ENCODE measurements around the gene SLCO2B1.

The SLCO2B1 gene

DNA sequence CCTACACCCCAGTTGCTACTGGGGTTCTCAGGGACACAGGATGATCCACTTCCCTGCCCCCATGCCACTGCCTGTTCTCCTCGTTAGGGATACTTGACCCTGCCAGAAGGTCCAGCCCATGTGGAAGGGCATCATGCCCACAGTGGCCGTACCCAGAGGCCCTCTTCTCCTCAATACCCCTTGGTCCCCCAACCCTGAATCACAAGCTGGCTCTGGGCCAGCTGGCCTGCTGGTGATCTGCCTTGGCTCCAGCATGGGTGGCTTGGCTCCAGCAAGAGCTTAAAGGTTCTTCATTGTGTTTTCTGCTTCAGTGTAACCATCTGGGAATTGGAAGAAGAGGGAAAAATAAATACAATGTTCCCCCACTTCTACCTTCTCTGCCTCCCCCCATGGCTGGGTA, 78.6 kb downstream of the SLCO2B1 start:
- no peak for DNase-seq

DNA sequence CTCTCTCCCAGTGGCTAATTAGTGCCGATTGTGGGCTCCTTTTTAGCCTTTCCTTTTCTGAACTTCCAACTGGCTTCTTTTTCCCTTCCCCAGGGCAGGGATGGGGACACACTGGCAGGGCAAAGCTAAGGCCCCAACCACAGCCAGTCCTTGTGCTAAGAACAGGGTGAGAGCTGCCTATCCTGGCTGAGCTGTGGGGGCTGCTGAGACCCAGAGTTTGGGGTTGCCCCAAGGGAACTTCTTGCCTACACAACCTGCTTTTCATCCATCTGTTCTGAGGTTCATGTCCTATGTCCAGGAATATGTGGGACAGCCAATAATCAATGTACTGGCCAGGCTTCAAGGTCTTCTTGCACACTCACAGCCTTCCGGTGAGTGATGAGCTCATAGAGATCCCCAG, 79.7 kb downstream of the SLCO2B1 start:
- no peak for DNase-seq

- DNase-seq = no peak
Measured at GRCh38 chr11:75233754-75234172, 82.9 kb downstream of the SLCO2B1 start.

GRCh38 chr11:75236062-75236461, 85.2 kb downstream of the SLCO2B1 start:
- no peak for DNase-seq

DNA sequence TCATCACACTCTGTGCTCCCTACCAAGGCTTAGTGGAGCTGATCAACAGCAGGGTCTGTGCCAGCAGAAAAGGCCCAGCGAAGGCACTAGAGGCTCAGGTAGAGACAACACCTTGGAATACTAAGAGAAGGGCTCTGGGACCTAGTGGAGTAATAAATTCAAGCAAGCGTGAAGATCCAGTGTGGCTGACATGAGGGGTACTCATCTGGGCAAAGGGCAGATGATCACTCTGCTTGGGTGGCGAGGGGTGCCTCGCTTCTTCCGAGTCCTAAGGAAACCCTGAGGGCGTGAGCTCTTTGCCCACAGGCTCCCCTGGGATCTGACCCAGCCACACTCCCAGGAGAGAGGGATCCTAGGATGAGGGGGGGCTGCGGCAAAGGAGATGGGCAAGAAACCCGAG, 86.1 kb downstream of the SLCO2B1 start:
- no peak for DNase-seq

DNA sequence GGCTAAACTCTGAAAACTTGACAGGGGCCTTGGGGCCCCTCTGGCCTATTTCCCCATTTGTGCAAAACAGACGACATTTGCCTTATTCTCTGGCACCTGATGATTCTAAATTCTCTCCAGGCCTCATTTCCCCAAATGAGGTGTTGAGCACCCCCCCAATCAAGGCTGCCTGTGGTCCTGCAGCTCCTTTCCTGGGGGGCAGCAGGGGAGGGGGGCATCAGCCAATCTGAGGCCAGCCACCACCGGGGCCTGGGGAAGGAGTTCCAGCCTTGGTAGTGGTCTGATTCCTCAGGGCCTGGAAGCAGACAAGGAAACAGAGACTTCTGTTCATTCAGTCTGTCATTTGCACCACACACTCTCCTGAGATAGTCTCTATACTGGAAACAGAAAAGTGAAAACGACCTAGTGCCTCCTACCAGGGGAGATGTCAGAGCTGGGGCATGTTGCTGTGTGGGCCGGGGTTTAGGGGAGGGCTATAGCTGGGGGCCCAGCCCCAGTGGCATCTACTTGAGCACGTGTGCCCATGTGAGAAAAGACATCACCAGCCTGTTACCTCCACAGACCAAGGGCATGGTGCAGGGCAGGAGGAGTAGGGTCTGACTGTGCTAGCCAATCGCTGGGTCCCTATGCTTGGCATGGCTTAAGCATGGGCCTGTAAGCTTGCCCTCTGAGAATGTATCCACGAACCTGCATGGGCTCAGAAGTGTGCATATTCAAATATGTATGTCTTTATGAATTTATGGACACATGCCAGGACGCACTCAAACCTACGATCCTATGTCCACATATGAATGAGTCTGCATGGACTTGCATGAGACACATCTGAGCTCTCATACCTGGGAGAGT, 87.9 kb downstream of the SLCO2B1 start:
- DNase-seq = no peak

GRCh38 chr11:75239531-75240290, 88.8 kb downstream of the SLCO2B1 start:
- DNase-seq = no peak

DNA sequence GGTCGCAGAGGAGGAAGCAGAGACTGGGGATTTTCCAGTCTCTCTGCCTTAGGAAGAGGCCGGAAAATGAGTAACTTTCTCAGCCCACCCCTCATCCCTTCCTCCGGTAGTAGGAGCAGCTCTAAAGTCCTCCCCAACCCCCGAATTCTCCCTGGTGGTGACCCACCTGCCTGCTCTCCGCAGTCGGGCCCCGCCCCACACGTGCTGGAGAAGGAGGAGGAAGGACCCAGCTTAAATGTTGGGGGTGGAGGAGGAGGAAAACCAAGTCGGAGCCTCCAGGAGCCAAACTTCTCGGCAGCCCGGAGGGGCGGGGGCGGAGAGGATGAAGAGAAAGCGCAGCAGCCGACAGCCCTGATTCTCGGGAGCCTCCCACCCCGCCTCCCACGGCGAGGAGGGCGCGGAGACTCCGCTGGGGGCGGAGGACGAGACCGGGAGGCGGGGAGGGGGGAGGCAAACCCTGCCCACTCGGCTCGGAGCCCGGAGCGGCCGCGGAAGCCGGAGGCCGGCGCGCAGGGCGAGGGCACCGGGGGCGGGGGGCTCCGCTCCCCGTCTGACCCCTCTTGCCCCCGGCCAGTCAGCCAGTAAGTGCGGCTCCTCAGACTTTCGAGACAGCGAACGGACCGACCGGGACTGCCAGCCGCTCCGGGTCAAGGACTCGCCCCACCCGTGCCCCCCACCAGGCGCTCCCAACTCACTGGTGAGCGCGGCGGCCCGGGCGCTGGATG, 89.6 kb downstream of the SLCO2B1 start, which contains the start of gene TPBGL:
TPBGL (plus strand) TSS at position 464 of the 725 bp plus-strand sequence. CDS start 276 bp downstream, outside the sequence.
- peak; percentile 39 for DNase-seq

GRCh38 chr11:75241036-75241905, 90.4 kb downstream of the SLCO2B1 start:
- DNase-seq = peak; percentile 71

DNA sequence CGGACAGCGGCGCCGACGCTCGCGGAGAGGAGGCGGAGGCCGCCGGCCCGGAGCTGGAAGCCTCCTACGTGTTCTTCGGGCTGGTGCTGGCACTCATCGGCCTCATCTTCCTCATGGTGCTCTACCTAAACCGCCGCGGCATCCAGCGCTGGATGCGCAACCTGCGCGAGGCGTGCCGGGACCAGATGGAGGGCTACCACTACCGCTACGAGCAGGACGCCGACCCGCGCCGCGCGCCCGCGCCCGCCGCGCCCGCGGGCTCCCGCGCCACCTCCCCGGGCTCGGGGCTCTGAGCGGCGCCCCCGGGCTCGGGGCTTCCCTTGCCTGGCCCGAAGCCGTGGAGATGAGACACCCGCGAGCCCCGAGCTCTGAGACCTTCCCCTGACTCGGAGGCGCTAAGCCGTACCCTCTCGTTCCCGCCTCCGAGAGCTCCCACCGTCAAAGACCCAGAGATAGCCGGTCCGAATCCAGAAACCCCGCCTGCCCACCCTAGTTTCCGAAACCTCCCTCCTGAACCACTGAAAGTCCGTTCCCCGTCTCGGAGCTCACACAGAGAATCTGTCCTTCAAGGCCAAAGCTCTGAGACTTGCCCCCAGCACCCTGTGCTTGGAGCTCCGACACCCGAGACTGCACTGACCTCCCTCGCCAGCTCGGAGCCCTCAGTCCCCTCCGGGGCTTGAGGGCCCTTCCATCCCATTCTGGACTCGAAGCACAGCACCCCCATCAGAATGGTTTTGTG, 91.2 kb downstream of the SLCO2B1 start:
- DNase-seq = no peak

- DNase-seq = no peak
Measured at GRCh38 chr11:75242722-75243600, 92.1 kb downstream of the SLCO2B1 start.

DNA sequence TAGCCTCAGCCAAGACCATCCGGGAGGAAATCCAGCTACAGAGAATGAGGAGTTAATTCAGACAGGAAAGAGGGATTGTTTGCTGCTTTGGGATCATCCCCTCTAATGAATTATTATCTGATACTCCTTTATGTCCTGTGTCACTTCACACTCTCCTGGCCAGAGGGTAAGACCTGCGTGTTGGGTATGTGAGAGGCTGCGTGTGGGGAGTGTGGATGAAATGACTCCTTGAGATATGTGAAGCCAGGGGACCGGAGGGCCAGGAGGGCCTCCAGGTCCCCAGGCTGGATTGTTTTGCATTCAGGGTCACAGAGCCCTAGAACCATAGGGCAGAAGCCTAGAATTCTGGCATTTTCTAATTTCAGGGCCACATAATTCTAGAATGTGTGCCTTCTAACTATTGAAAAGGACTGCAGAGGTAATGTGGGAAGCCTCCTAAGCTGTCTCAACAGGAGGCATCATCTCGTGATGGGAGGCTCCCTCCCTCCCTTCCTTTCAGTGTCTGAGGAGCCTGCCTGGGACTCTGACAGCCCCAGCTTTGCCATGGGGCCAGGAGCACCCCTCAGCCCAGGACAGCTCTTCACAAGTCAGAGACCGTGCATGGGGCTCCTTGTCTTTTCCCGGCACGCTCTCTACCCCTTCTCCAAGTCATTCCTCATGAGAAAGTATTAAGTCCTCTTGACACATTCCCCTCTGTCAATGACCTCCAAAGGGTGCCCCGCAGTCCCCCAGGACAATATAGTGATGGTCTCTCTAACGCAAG, 93.3 kb downstream of the SLCO2B1 start:
- DNase-seq = no peak

- no peak for DNase-seq
Measured at GRCh38 chr11:75245356-75246005, 94.6 kb downstream of the SLCO2B1 start.

DNA sequence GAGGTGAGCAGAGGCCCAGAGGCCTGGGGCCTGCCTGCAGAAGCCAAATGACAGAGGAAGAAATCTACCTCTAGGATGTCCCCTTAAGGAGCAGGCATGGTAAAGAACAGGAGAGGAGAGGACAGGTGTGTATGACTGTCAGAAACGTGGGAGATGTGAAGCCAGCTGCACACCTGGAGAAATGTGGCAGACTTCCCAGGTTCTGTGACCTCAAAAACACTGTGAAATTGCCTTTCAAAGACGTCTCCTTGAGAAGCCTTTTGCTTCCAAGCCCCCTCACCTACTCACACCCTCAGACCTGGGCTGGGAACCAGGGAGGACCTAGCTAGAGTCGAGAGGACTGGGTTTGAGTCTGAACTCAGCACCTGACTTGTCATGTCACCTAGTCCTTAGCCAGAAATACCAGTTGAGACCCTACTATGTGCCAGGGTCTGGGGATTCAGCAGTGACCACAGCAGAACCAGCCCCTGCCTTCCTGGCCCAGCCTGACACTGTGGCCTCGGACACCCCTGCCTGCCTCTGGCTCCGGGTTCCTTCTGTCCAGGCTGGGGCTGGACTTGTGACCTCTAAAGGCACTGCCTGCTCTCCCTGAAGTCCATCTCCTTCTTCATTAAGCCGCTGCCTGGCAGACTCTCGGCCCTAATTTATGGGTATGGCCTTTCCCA, 95.2 kb downstream of the SLCO2B1 start:
- no peak for DNase-seq

DNA sequence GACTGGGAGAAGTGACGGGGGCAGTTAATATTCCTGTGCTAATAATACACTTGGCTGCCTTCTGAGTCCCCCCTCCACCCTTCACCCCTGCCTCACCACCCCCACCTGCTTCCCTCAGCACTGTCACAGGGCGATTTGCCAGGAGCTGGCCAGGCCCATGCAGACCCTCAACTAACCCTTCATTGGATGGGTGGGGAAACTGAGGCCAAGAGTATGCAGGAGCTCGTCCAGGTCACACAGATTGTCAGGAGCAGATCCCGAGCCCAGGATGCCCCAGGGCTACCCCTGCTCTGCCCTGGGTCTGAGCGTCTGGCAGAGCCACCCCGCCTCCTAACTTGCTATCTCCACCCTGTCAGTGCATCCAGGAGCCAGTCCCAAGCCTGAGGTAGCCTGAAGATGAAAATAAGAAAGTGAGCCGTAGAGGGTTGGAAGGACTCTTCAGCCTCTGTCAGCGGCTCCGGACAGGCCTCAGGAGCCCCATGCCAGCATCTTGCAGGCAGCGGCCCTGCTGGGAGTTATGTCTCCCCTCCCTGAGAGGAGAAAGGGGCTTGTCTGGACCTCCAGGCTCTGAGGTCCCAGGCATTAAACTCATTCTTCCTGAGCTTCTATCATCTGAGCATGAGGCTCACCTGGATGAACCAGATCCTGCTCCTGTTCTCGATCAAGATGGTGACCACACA, 95.9 kb downstream of the SLCO2B1 start:
- no peak for DNase-seq

GRCh38 chr11:75248924-75249256, 98.0 kb downstream of the SLCO2B1 start:
- DNase-seq = no peak

- no peak for DNase-seq
Measured at GRCh38 chr11:75249704-75250103, 98.8 kb downstream of the SLCO2B1 start.

- no peak for DNase-seq
Measured at GRCh38 chr11:75254326-75254725, 103.4 kb downstream of the SLCO2B1 start.
